Esophagus squamous epithelium (tissue), 5 donors: ENCODE data around the gene LRRC4C. TPM values are rescaled to one million over a fixed set of nuclear protein-coding genes. Genes with fewer than 3 reads are reported as not detected.

Source experiments
- DNase-seq: peaks from one replicate; lab custom pipeline; 2025; lab: John Stamatoyannopoulos, UW
- H3K27ac ChIP-seq, 4 donors: fragments of 200-600 bp; sonication (generic); one replicate each; pipeline ENCODE4 v1.5.1; 2016 to 2019; ENCODE audit warnings: mild to moderate bottlenecking in 1 of 4
- H3K27me3 ChIP-seq, 4 donors: fragments of 200-600 bp; sonication (generic); 1 replicate in 3 of 4; 2 replicates in 1 of 4; pipeline versions ENCODE4 v1.5.1 to v1.6.0; 2017 to 2021; ENCODE audit warnings: antibody characterized with exemption in 1 of 4
- H3K36me3 ChIP-seq, 3 donors: fragments of 200-600 bp; sonication (generic); one replicate each; pipeline ENCODE4 v1.5.1; 2016 to 2019
- H3K4me1 ChIP-seq, 3 donors: fragments of 200-600 bp; sonication (generic); one replicate each; pipeline ENCODE4 v1.5.1; 2017 to 2019
- H3K4me3 ChIP-seq, 4 donors: fragments of 200-600 bp; sonication (generic); 1 replicate in 3 of 4; 2 replicates in 1 of 4; pipeline ENCODE4 v1.5.1; 2016 to 2019; ENCODE audit warnings: mild to moderate bottlenecking in 2 of 4, moderate library complexity in 1 of 4
- H3K9me3 ChIP-seq, 3 donors: fragments of 200-600 bp; sonication (generic); one replicate each; pipeline ENCODE4 v1.5.1; 2016 to 2019
- CTCF ChIP-seq, 6 experiments: fragments of 450-650 bp in 4 of 6; fragments of 200-600 bp in 2 of 6; sonication (generic) in 2 of 6; IDR thresholded peaks; one replicate each; pipeline ENCODE4 v1.5.1; 2016 to 2019; ENCODE audit warnings: antibody characterized with exemption in 6 of 6, mild to moderate bottlenecking in 4 of 6, moderate library complexity in 4 of 6
- POLR2A ChIP-seq, 4 donors: fragments of 450-650 bp; IDR thresholded peaks; one replicate each; pipeline ENCODE4 v1.6.1; 2017; ENCODE audit warnings: antibody characterized with exemption in 4 of 4, mild to moderate bottlenecking in 4 of 4, moderate library complexity in 3 of 4
- WGBS, 2 donors: methylation state at CpG; one replicate each; pipeline ENCODE4 v1.1.5; 2018; 5-methylcytosine and 5-hydroxymethylcytosine counted together
- intact Hi-C: fragments of 100-400 bp; cut with DNase I; formaldehyde crosslinking; loops from one replicate; pipeline ENCODE4 v1.15.0; 2022
- total RNA-seq, 4 donors: library from RNA; depleted of rRNA; stranded (reverse); fragments of >200 nt; gene quantifications; one replicate each; pipeline ENCODE4 v1.1.0, GENCODE V29; 2016
- donor health status: DM: yes; HTN: yes; CAD: no.

LRRC4C gene
- total RNA-seq, 4 donors from 2014 or later, result 0.09 to 0.38 (median 0.30) TPM; not detected in 1

- no peak for DNase-seq
- no peak overlapping the region for H3K27ac ChIP-seq
- H3K27me3 ChIP-seq, result no peaks in the 10 kb centered on the region
- TF ChIP-seq CTCF (IDR thresholded peaks at IDR 0.05) (no peak), POLR2A (IDR thresholded peaks at IDR 0.05) (no peak)
- H3K4me1 ChIP-seq, result no peaks in the 10 kb centered on the region
- H3K9me3 ChIP-seq, result no peaks in the 10 kb centered on the region
- no peak overlapping the region for H3K4me3 ChIP-seq
- 39 to 44% methylated on average over 2 of the region's 2 CpGs for WGBS, 2 donors
- intact Hi-C loops, result no loop called here
- no peaks in the 10 kb centered on the region for H3K36me3 ChIP-seq
These were observed 9.9 kb downstream of the LRRC4C start for GRCh38 chr11:41449483-41450050.

DNA sequence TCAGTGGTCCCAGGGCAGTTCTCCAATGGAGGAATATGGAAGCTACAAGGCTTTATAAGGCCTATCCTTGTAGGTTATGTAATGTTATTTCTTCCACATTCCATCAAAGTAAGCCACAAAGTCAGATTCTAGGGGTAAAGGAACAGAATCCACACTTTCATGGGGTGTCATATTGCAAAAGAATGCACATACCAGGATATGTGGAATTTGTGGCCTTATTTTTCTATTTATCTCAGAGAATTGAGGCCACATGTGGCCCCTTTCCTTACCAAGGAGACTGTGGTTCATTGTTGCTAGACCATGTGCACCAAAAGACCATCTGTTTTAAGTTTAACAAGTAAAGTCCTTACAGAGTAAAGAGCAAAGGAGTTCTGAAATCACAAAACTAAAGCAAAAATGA lies 12.9 kb downstream of the LRRC4C start:
- H3K4me1 ChIP-seq, result no peaks in the 10 kb centered on the region
- no peak for TF ChIP-seq CTCF (IDR thresholded peaks at IDR 0.05)
- TF ChIP-seq POLR2A (IDR thresholded peaks at IDR 0.05), result no peak
- H3K4me3 ChIP-seq, result no peak overlapping the region
- no peak overlapping the region for H3K27ac ChIP-seq
- H3K36me3 ChIP-seq, result no peaks in the 10 kb centered on the region
- no peak for DNase-seq
- H3K27me3 ChIP-seq, result no peaks in the 10 kb centered on the region
- intact Hi-C loops, result no loop called here
- no peaks in the 10 kb centered on the region for H3K9me3 ChIP-seq

DNA sequence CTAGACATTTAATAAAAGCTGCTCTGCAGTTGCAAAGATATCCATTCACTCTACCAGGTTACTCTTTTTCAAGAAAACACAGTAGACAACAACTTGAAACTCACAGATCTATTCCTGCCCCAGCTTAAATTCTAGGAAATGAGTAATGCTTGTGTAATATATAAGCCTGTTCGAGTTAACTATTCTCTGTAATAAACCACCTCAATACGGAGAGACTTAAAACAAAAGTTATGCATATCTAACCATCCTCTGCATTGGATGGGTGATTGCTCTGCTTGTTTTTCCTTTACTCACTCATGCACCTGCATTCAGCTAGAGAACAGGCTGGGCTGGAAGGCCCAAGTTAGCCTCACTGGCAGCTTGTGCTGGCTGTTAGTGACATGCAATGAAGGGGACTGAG lies 13.3 kb downstream of the LRRC4C start:
- no peaks in the 10 kb centered on the region for H3K36me3 ChIP-seq
- H3K9me3 ChIP-seq, result no peaks in the 10 kb centered on the region
- H3K4me3 ChIP-seq, result no peak overlapping the region
- H3K27me3 ChIP-seq, result no peaks in the 10 kb centered on the region
- intact Hi-C loops, result no loop called here
- DNase-seq, result no peak
- TF ChIP-seq POLR2A (IDR thresholded peaks at IDR 0.05), result no peak
- TF ChIP-seq CTCF (IDR thresholded peaks at IDR 0.05), result no peak
- 77 to 78% methylated on average over 2 of the region's 2 CpGs for WGBS, 2 donors
- H3K27ac ChIP-seq, result no peak overlapping the region
- no peaks in the 10 kb centered on the region for H3K4me1 ChIP-seq

DNA sequence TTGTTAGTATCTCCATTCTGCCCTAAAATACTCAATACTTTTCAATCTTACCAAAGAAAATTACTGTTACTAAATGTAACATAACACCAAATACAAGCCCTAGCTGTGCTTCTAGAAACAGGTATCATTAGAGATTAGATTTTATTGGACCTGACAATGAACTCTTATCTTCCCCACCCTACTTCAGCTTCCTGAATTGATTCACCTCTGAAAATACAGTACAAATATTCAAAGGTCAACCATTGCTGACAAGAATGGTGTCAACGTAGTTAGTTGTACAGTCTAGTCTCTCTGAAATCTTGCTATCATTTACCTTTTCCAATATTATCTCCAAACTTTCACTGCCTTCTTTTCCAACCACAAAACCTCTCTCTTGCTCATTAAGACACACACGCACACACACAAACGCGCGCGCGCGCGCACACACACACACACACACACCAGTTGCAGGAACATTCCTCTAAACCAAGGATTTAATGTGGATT lies 22.4 kb downstream of the LRRC4C start:
- DNase-seq, result no peak
- Histone ChIP-seq H3K27ac (no peak overlapping the region), H3K4me3 (no peak overlapping the region), H3K4me1 (no peaks in the 10 kb centered on the region), H3K9me3 (no peaks in the 10 kb centered on the region), H3K27me3 (no peaks in the 10 kb centered on the region), H3K36me3 (no peaks in the 10 kb centered on the region)
- WGBS, 2 donors, result 53 to 76% methylated on average over 9 of the region's 9 CpGs
- no peak for TF ChIP-seq POLR2A (IDR thresholded peaks at IDR 0.05)
- TF ChIP-seq CTCF (IDR thresholded peaks at IDR 0.05), result no peak
- intact Hi-C loops, result no loop called here

GRCh38 chr11:41435531-41435930 lies 23.9 kb downstream of the LRRC4C start:
- Histone ChIP-seq H3K9me3 (no peaks in the 10 kb centered on the region), H3K27ac (no peak overlapping the region), H3K27me3 (no peaks in the 10 kb centered on the region), H3K4me1 (no peaks in the 10 kb centered on the region), H3K36me3 (no peaks in the 10 kb centered on the region), H3K4me3 (no peak overlapping the region)
- WGBS, 2 donors, result 71 to 78% methylated on average over 4 of the region's 4 CpGs
- intact Hi-C loops, result no loop called here
- no peak for TF ChIP-seq POLR2A (IDR thresholded peaks at IDR 0.05)
- no peak for TF ChIP-seq CTCF (IDR thresholded peaks at IDR 0.05)
- DNase-seq, result no peak
